GM12875 (cell line): ENCODE results near the gene ADAMTS12.

Experiments used
- H3K4me3 ChIP-seq: one replicate; pipeline ENCODE4 v1.5.1; 2011; ENCODE audit warnings: low read depth, low read length, control low read depth
- CTCF ChIP-seq: IDR thresholded peaks from 2 replicates; pipeline ENCODE4 v1.5.1; 2011; ENCODE audit warnings: low read depth, mild to moderate bottlenecking, control low read depth, inconsistent platforms, low read length, moderate library complexity, borderline replicate concordance; ENCODE audit not compliant: insufficient read depth

Gene ADAMTS12

GRCh38 chr5:33614039-33614438 is 277.8 kb downstream of the ADAMTS12 start:
- no peak overlapping the region for H3K4me3 ChIP-seq
- no peak for TF ChIP-seq CTCF

GRCh38 chr5:33612386-33612785 is 279.4 kb downstream of the ADAMTS12 start:
- no peak overlapping the region for H3K4me3 ChIP-seq
- TF ChIP-seq CTCF, result no peak

GRCh38 chr5:33611877-33612276 is 279.9 kb downstream of the ADAMTS12 start:
- TF ChIP-seq CTCF, result no peak
- H3K4me3 ChIP-seq, result no peak overlapping the region

GRCh38 chr5:33608344-33609041 is 283.3 kb downstream of the ADAMTS12 start:
- TF ChIP-seq CTCF, result no peak
- H3K4me3 ChIP-seq, result no peak overlapping the region

GRCh38 chr5:33604503-33604902 is 287.3 kb downstream of the ADAMTS12 start:
- H3K4me3 ChIP-seq, result no peak overlapping the region
- no peak for TF ChIP-seq CTCF

- no peak overlapping the region for H3K4me3 ChIP-seq
- no peak for TF ChIP-seq CTCF
Observed at GRCh38 chr5:33601881-33602280, 289.9 kb downstream of the ADAMTS12 start.

- no peak for TF ChIP-seq CTCF
- H3K4me3 ChIP-seq, result no peak overlapping the region
Observed at GRCh38 chr5:33595303-33595702, 296.5 kb downstream of the ADAMTS12 start.
